HepG2 (cell line): ENCODE data around the gene DBNDD2. TPM values are rescaled to one million over a fixed set of nuclear protein-coding genes. Genes with fewer than 3 reads are reported as not detected.
A peak's percentile ranks its signal among the peaks of the same experiment; 100 is the strongest.

ENCODE experiments used
- ATAD3A ChIP-seq: sonication (generic); formaldehyde crosslinking; IDR thresholded peaks from 2 replicates; pipeline ENCODE4 v1.4.0; 2020; ENCODE audit warnings: missing genetic modification reagents
- CEBPG ChIP-seq: IDR thresholded peaks from 2 replicates; pipeline ENCODE4 v1.6.1; 2016
- CHCHD3 ChIP-seq: sonication (generic); formaldehyde crosslinking; IDR thresholded peaks from 2 replicates; pipeline ENCODE4 v1.8.0; 2022; ENCODE audit warnings: mild to moderate bottlenecking, missing genetic modification reagents, moderate library complexity
- GABPA ChIP-seq, 2 experiments: IDR thresholded peaks; 2 replicates each; pipeline ENCODE4 v1.6.1; 2011 to 2016; ENCODE audit warnings: low read depth in 2 of 2, low read length in 1 of 2, missing biosample characterization in 1 of 2, missing genetic modification characterization in 1 of 2
- IRX3 ChIP-seq: sonication (generic); formaldehyde crosslinking; IDR thresholded peaks from 2 replicates; pipeline ENCODE4 v1.8.1; 2023; ENCODE audit warnings: mild to moderate bottlenecking, low read depth, missing genetic modification reagents, borderline replicate concordance
- JUND ChIP-seq: sonication (generic); formaldehyde crosslinking; IDR thresholded peaks from 2 replicates; pipeline ENCODE4 v1.8.0; 2022; ENCODE audit warnings: mild to moderate bottlenecking, missing genetic modification reagents
- KLF6 ChIP-seq: IDR thresholded peaks from 2 replicates; pipeline ENCODE4 v1.8.0; 2016; ENCODE audit warnings: missing biosample characterization, missing genetic modification reagents
- LCORL ChIP-seq, 2 experiments: fragments of 450-650 bp in 1 of 2; sonication (generic) in 1 of 2; formaldehyde crosslinking in 1 of 2; IDR thresholded peaks; 2 replicates each; pipeline versions ENCODE4 v1.5.0 to v1.6.1; 2017 to 2020; ENCODE audit warnings: antibody characterized with exemption in 1 of 2, missing genetic modification reagents in 1 of 2
- NFYB ChIP-seq: sonication (generic); formaldehyde crosslinking; IDR thresholded peaks from 2 replicates; pipeline ENCODE4 v1.4.0; 2020; ENCODE audit warnings: missing genetic modification reagents
- PTBP1 ChIP-seq: fragments of 200-400 bp; formaldehyde crosslinking; IDR thresholded peaks from 2 replicates; pipeline ENCODE4 v1.6.1; 2018; ENCODE audit warnings: low read length, low read depth; ENCODE audit not compliant: poor library complexity, severe bottlenecking
- RFX5 ChIP-seq: IDR thresholded peaks from 2 replicates; pipeline ENCODE4 v1.6.1; 2011; ENCODE audit warnings: low read depth, low read length, improper control_type of control experiment
- SP1 ChIP-seq, 2 experiments: fragments of 450-650 bp in 1 of 2; sonication (generic) in 1 of 2; formaldehyde crosslinking in 1 of 2; IDR thresholded peaks; 2 replicates each; pipeline versions ENCODE4 v1.4.0 to v1.6.1; 2016 to 2020; ENCODE audit warnings: missing genetic modification reagents in 1 of 2
- SRSF4 ChIP-seq: fragments of 200-400 bp; formaldehyde crosslinking; IDR thresholded peaks from one replicate; pipeline ENCODE4 v1.6.1; 2018; ENCODE audit warnings: mild to moderate bottlenecking, low read depth, low read length, moderate library complexity; ENCODE audit not compliant: poor library complexity, severe bottlenecking
- TAF1 ChIP-seq: sonication (generic); formaldehyde crosslinking; IDR thresholded peaks from 2 replicates; pipeline ENCODE4 v1.4.0; 2020; ENCODE audit warnings: missing genetic modification reagents
- ZFP36 ChIP-seq: fragments of 150-350 bp; IDR thresholded peaks from 2 replicates; pipeline ENCODE4 v1.6.1; 2018; ENCODE audit warnings: borderline replicate concordance, low read length, low read depth; ENCODE audit not compliant: partially characterized antibody
- ZNF550 ChIP-seq: sonication (generic); formaldehyde crosslinking; IDR thresholded peaks from 2 replicates; pipeline ENCODE4 v1.4.0; 2020; ENCODE audit warnings: mild to moderate bottlenecking, missing genetic modification reagents, borderline replicate concordance
- ZNF619 ChIP-seq: sonication (generic); formaldehyde crosslinking; IDR thresholded peaks from 2 replicates; pipeline ENCODE4 v1.4.0; 2020; ENCODE audit warnings: mild to moderate bottlenecking, missing genetic modification reagents
- ZNF766 ChIP-seq: sonication (generic); formaldehyde crosslinking; IDR thresholded peaks from 2 replicates; pipeline ENCODE4 v1.5.0; 2020; ENCODE audit warnings: missing genetic modification reagents, borderline replicate concordance
- ZNF841 ChIP-seq: sonication (generic); formaldehyde crosslinking; IDR thresholded peaks from 2 replicates; pipeline ENCODE4 v1.8.1; 2023; ENCODE audit warnings: missing genetic modification reagents, borderline replicate concordance
- polyA plus RNA-seq, 8 experiments: library from polyadenylated mRNA; depleted of rRNA in 3 of 8; stranded (reverse) in 7 of 8; unstranded in 1 of 8; fragments of >200 nt; fragmentation: Illumina TruSeq in 4 of 8; extraction: Trizol in 4 of 8; gene quantifications; 2 replicates each; pipeline versions ENCODE4 v1.2.1 to v1.2.3, GENCODE V29; 2011 to 2016; ENCODE audit warnings: low read depth in 4 of 8, missing spikeins in 1 of 8, mixed read lengths in 1 of 8; ENCODE audit not compliant: insufficient read depth in 1 of 8
- total RNA-seq, 5 experiments: library from RNA; depleted of rRNA; stranded (reverse); fragments of >200 nt; fragmentation: Illumina TruSeq; extraction: Trizol; gene quantifications; 2 replicates each; pipeline ENCODE4 v1.2.3, GENCODE V29; 2016; ENCODE audit warnings: low read depth in 1 of 5
- TF ChIP-seq, protein P1 (sequence below): sonication (generic); formaldehyde crosslinking; IDR thresholded peaks from 2 replicates; pipeline ENCODE4 v1.4.0; 2020; ENCODE audit warnings: missing genetic modification reagents
- TF ChIP-seq, protein P2 (sequence below): IDR thresholded peaks from 2 replicates; pipeline ENCODE4 v1.6.1; 2016; ENCODE audit warnings: missing compliant biosample characterization, missing genetic modification reagents, borderline replicate concordance
- TF ChIP-seq, protein P3 (sequence below): sonication (generic); formaldehyde crosslinking; IDR thresholded peaks from 2 replicates; pipeline ENCODE4 v1.8.0; 2022; ENCODE audit warnings: missing genetic modification reagents, mild to moderate bottlenecking, moderate library complexity, borderline replicate concordance
- TF ChIP-seq, protein P4 (sequence below): sonication (generic); formaldehyde crosslinking; IDR thresholded peaks from 2 replicates; pipeline ENCODE4 v1.4.0; 2020; ENCODE audit warnings: missing genetic modification reagents

Gene DBNDD2
- total and polyA plus RNA-seq, 2 of the 13 experiments (the other 11 are each of a cell fraction or from before 2014, with no cell fraction given) = 16.7 to 47.6 TPM

DNA sequence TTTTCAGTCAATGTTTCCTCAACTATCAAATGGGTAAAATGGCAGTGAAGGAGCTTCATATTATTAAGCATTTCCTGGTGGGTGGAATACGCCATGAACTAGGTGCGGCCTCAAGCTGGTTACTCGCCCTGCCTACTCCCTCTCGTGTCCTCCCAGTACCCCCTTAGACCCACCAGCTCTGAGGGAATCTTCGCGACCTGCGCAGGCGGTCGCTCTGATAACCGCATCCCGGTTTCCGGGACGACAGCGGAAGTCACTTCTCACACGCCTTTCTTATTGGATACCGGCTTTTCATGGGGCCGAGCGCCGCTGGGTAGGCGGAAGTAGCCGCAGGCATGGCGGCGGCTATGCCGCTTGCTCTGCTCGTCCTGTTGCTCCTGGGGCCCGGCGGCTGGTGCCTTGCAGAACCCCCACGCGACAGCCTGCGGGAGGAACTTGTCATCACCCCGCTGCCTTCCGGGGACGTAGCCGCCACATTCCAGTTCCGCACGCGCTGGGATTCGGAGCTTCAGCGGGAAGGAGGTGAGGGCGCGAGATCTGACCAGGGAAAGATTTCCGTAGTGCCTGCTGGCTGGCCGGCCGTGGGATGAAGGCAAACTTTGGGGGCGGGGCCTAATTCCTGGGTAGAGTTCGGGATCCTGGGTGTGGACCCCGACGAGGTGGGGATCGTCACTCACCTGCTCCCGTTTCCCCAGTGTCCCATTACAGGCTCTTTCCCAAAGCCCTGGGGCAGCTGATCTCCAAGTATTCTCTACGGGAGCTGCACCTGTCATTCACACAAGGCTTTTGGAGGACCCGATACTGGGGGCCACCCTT is 7.9 kb downstream of the DBNDD2 start, which contains the start of gene PIGT (continued):
- TF ChIP-seq ZNF550 = peak; percentile 90; the same call in 1 of the 2 replicates
- peak; percentile 84; the same call in 1 of the 2 replicates for TF ChIP-seq KLF6 (CRISPR knock-in tag)
- peak; percentile 87 for TF ChIP-seq GABPA (IDR thresholded peaks at IDR 0.05; ENCODE audit: low read depth, low read length)
- peak; percentile 99 for TF ChIP-seq GABPA (CRISPR knock-in tag; IDR thresholded peaks at IDR 0.05; ENCODE audit: low read depth)
- no peak for TF ChIP-seq LCORL (IDR thresholded peaks at IDR 0.05)
- TF ChIP-seq LCORL (CRISPR knock-in tag; IDR thresholded peaks at IDR 0.05) = peak; percentile 76
- TF ChIP-seq, protein P1, sequence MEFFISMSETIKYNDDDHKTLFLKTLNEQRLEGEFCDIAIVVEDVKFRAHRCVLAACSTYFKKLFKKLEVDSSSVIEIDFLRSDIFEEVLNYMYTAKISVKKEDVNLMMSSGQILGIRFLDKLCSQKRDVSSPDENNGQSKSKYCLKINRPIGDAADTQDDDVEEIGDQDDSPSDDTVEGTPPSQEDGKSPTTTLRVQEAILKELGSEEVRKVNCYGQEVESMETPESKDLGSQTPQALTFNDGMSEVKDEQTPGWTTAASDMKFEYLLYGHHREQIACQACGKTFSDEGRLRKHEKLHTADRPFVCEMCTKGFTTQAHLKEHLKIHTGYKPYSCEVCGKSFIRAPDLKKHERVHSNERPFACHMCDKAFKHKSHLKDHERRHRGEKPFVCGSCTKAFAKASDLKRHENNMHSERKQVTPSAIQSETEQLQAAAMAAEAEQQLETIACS (CRISPR knock-in tag) = no peak
- TF ChIP-seq PTBP1 = peak; percentile 96
- TF ChIP-seq, protein P2, sequence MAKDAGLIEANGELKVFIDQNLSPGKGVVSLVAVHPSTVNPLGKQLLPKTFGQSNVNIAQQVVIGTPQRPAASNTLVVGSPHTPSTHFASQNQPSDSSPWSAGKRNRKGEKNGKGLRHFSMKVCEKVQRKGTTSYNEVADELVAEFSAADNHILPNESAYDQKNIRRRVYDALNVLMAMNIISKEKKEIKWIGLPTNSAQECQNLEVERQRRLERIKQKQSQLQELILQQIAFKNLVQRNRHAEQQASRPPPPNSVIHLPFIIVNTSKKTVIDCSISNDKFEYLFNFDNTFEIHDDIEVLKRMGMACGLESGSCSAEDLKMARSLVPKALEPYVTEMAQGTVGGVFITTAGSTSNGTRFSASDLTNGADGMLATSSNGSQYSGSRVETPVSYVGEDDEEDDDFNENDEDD (CRISPR knock-in tag) = no peak; the same call in 1 of the 2 replicates
- no peak for TF ChIP-seq SP1 (IDR thresholded peaks at IDR 0.05)
- TF ChIP-seq SP1 (CRISPR knock-in tag; IDR thresholded peaks at IDR 0.05) = no peak; the same call in 1 of the 2 replicates
- peak; percentile 95 for TF ChIP-seq TAF1 (CRISPR knock-in tag)
- TF ChIP-seq IRX3 (CRISPR knock-in tag) = peak; percentile 56
- TF ChIP-seq, protein P3, sequence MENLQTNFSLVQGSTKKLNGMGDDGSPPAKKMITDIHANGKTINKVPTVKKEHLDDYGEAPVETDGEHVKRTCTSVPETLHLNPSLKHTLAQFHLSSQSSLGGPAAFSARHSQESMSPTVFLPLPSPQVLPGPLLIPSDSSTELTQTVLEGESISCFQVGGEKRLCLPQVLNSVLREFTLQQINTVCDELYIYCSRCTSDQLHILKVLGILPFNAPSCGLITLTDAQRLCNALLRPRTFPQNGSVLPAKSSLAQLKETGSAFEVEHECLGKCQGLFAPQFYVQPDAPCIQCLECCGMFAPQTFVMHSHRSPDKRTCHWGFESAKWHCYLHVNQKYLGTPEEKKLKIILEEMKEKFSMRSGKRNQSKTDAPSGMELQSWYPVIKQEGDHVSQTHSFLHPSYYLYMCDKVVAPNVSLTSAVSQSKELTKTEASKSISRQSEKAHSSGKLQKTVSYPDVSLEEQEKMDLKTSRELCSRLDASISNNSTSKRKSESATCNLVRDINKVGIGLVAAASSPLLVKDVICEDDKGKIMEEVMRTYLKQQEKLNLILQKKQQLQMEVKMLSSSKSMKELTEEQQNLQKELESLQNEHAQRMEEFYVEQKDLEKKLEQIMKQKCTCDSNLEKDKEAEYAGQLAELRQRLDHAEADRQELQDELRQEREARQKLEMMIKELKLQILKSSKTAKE (CRISPR knock-in tag) = no peak
- peak; percentile 91 for TF ChIP-seq ZNF766 (CRISPR knock-in tag)
- TF ChIP-seq, protein P4, sequence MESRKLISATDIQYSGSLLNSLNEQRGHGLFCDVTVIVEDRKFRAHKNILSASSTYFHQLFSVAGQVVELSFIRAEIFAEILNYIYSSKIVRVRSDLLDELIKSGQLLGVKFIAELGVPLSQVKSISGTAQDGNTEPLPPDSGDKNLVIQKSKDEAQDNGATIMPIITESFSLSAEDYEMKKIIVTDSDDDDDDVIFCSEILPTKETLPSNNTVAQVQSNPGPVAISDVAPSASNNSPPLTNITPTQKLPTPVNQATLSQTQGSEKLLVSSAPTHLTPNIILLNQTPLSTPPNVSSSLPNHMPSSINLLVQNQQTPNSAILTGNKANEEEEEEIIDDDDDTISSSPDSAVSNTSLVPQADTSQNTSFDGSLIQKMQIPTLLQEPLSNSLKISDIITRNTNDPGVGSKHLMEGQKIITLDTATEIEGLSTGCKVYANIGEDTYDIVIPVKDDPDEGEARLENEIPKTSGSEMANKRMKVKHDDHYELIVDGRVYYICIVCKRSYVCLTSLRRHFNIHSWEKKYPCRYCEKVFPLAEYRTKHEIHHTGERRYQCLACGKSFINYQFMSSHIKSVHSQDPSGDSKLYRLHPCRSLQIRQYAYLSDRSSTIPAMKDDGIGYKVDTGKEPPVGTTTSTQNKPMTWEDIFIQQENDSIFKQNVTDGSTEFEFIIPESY (CRISPR knock-in tag) = no peak; the same call in 1 of the 2 replicates
- peak; percentile 99 for TF ChIP-seq NFYB (CRISPR knock-in tag)
- TF ChIP-seq JUND (CRISPR knock-in tag) = peak; percentile 73
- no peak for TF ChIP-seq ZNF841
- peak; percentile 65 for TF ChIP-seq RFX5
- no peak for TF ChIP-seq SRSF4
- peak; percentile 97 for TF ChIP-seq ZNF619
- no peak for TF ChIP-seq ATAD3A (CRISPR knock-in tag)
- no peak for TF ChIP-seq ZFP36
- TF ChIP-seq CHCHD3 (CRISPR knock-in tag) = peak; percentile 90; the same call in 1 of the 2 replicates
- TF ChIP-seq CEBPG (CRISPR knock-in tag) = no peak
